Activated naive CD8-positive, alpha-beta T cell treated with anti-CD3 and anti-CD28 coated beads for 36 hours (primary cell): ENCODE results near the gene ZNF326. TPM values are rescaled to one million over a fixed set of nuclear protein-coding genes. Genes with fewer than 3 reads are reported as not detected.

Experiments
- DNase-seq: peaks from one replicate; pipeline ENCODE4 v3.0.0; 2021
- H3K27ac Mint-ChIP-seq: one replicate; pipeline ENCODE4 v1.8.0; 2022; ENCODE audit warnings: mild to moderate bottlenecking, moderate library complexity, mixed read lengths
- H3K27me3 Mint-ChIP-seq: one replicate; pipeline ENCODE4 v1.8.0; 2022; ENCODE audit warnings: mild to moderate bottlenecking, mixed read lengths
- H3K36me3 Mint-ChIP-seq: one replicate; pipeline ENCODE4 v1.8.0; 2021; ENCODE audit warnings: mild to moderate bottlenecking, mixed read lengths
- H3K4me1 Mint-ChIP-seq: one replicate; pipeline ENCODE4 v1.8.0; 2021; ENCODE audit warnings: mixed read lengths
- H3K4me3 Mint-ChIP-seq: one replicate; pipeline ENCODE4 v1.8.0; 2022; ENCODE audit warnings: mild to moderate bottlenecking, moderate library complexity, mixed read lengths
- H3K9me3 Mint-ChIP-seq: one replicate; pipeline ENCODE4 v1.8.0; 2022; ENCODE audit warnings: mixed read lengths
- total RNA-seq, 2 experiments: library from RNA; stranded (reverse); gene quantifications; one replicate each; pipeline ENCODE4 v1.2.3, GENCODE V29; 2021

ZNF326 gene
- total RNA-seq, 2 experiments from 2014 or later, result 26.8 to 28.1 TPM

DNA sequence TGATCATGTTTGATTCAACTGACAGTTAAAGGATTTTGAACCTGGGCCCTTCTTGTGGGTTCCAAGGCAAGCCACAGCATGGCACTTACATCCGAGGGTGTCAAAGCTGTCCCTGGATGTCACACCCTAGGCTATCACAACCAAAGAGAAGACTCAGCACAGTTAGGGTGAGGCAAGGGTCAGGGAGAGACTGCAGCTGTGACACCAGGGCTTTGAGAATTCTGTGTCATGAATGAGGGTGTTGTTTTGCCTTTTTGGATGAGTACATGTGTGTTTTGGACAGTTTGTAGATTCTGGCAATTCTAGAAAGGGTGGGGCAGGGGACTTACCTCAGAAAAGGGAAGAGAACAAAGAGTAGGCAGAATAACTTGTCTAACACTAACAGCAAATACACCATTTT, 37.8 kb upstream of the ZNF326 start:
- Mint-ChIP-seq H3K4me3 (no peak overlapping the region), H3K36me3 (peaks cover 4% of the 10 kb centered on the region), H3K27me3 (peaks cover 4% of the 10 kb centered on the region), H3K4me1 (peaks cover 28% of the 10 kb centered on the region), H3K9me3 (peaks cover 5% of the 10 kb centered on the region), H3K27ac (no peak overlapping the region)
- DNase-seq, result no peak

DNA sequence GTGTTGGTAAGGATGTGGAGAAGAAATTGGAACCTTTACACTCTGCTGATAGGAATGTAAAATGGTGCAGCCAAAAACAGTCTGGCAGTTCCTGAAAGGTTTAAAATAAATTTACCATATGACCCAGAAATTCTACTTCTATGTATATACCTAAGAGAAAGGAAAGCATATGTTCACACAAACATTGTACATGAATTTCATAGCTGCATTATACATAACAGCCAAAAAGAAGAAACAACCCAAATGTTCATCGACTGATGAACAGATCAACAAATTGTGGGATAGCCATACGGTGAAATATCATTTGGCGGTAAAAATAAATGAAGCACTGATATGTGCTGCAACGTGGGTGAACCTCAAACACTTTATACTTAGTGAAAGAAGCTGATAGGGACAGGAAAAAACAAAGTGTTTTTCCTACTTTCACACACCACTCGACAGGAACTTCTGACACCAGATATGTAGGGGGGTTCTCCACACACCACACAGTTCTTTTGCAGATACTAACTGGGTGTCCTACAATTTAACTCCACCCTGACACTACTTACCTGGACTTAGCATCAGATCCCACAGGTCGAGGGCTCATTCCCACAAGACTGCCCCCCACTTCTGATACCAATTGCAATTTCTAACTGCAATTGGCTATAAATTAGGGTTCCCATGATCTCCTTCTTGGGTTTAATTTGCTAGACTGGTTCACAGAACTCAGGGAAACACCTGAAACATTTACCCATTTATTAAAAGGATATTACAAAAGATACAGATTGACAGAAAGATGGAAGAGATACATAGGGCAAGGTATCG, 35.9 kb upstream of the ZNF326 start:
- peaks cover 4% of the 10 kb centered on the region for H3K36me3 Mint-ChIP-seq
- H3K9me3 Mint-ChIP-seq, result peaks cover 5% of the 10 kb centered on the region
- H3K27ac Mint-ChIP-seq, result no peak overlapping the region
- no peak for DNase-seq
- peaks cover 7% of the 10 kb centered on the region for H3K27me3 Mint-ChIP-seq
- H3K4me1 Mint-ChIP-seq, result peaks cover 30% of the 10 kb centered on the region
- H3K4me3 Mint-ChIP-seq, result no peak overlapping the region

DNA sequence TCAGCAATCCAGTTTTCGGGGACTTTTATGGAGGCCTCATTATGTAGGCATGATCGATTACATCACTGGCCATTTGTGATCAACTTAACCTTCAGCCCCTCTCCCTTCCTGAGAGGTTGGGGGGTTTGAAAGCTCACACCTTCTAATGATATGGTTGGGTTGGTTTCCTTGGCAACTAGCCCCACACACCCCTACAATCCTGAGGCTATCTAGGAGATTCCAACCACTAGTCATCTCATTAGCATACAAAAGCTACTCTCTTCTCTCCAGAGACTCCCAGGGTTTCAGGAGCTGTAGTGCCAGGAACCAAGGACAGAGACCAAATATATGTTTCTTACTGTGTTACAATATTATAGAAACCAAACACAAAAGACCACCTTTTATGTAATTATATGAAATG, 35.2 kb upstream of the ZNF326 start:
- H3K27me3 Mint-ChIP-seq, result peaks cover 7% of the 10 kb centered on the region
- H3K4me3 Mint-ChIP-seq, result no peak overlapping the region
- DNase-seq, result no peak
- peaks cover 4% of the 10 kb centered on the region for H3K36me3 Mint-ChIP-seq
- no peak overlapping the region for H3K27ac Mint-ChIP-seq
- peaks cover 30% of the 10 kb centered on the region for H3K4me1 Mint-ChIP-seq
- H3K9me3 Mint-ChIP-seq, result peaks cover 5% of the 10 kb centered on the region

DNA sequence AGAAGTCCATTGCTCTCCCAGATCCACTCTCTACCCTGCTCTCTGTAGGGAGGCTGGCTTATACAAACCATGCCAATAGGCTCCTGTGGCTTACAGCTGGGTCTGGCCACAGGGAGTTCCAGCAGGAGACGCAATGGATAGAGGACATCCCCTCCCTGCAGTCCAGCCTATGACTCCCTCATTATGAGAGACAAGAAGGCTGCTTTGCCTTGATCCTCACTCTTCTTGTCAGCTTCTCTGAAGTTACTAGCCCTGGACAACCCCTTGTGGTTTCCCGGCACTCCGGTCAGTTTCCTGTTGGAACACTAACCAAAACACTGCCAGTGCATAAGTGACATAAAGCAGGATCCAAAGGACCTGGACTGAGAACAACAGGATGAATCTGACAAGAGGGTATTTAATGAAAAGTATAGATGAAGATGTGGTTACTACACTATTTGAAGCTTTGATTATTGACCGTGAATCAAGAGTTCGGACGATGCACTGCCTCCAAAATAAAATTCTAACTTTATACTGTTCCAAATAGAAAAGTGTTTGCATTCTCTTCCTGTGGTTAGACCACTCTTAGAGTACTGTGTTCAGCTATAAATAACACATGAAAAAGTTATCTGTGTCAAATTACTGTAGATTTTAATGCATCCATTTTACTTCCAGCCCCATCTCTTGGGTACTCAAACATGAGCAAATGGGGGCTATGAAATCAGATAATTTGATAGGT, 32.7 kb upstream of the ZNF326 start:
- Mint-ChIP-seq H3K27ac (no peak overlapping the region), H3K27me3 (peaks cover 7% of the 10 kb centered on the region), H3K4me3 (no peak overlapping the region), H3K4me1 (peaks cover 30% of the 10 kb centered on the region), H3K36me3 (peaks cover 4% of the 10 kb centered on the region), H3K9me3 (peaks cover 5% of the 10 kb centered on the region)
- DNase-seq, result no peak

DNA sequence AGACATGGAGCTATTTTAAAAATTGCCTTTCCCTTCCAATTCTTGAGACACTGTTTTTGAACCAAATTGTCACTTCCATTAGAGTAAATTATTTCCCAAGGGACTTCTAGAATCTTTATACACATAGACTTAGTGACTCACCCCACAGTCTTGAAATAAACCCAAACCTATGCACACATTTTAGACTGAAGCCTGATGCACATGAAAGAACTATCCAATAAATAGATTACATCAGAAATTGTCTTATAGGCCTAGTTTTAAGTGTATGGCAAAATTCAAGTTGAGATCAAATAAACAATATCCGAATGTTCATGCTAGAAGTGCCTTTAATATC, 32.2 kb upstream of the ZNF326 start:
- Mint-ChIP-seq H3K27me3 (peaks cover 7% of the 10 kb centered on the region), H3K4me1 (peaks cover 27% of the 10 kb centered on the region), H3K36me3 (peaks cover 4% of the 10 kb centered on the region), H3K9me3 (peaks cover 5% of the 10 kb centered on the region), H3K4me3 (no peak overlapping the region), H3K27ac (no peak overlapping the region)
- DNase-seq, result no peak

DNA sequence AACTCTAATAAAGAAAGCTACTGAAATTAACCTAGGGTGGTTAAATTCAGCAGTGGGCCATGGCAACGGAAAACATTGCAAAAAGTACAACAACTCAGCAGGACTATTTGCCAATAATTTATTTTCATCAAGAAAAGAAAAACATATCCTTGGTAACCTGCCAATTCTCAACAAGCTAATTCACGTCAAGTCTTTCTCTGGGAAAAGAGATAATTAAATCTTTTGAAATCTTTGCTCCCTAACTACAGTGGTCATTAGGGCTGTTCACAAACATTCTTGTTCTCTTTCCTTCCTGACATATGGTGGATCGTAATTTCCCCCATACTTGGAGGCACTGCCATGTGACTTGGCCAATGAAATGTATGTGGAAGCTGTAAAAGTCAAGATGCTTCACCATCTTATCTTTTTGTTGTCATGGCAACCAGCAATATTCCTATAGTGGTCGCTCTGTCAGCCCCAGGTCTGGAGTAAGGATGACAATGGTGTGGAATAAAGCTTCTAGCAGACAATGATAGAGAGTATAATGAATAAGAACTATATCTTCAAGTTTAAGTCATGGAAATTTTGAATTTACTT, 29.6 kb upstream of the ZNF326 start:
- H3K9me3 Mint-ChIP-seq, result no peaks in the 10 kb centered on the region
- peaks cover 3% of the 10 kb centered on the region for H3K27me3 Mint-ChIP-seq
- no peak overlapping the region for H3K4me3 Mint-ChIP-seq
- peaks cover 15% of the 10 kb centered on the region for H3K4me1 Mint-ChIP-seq
- no peak for DNase-seq
- H3K27ac Mint-ChIP-seq, result no peak overlapping the region
- no peaks in the 10 kb centered on the region for H3K36me3 Mint-ChIP-seq

DNA sequence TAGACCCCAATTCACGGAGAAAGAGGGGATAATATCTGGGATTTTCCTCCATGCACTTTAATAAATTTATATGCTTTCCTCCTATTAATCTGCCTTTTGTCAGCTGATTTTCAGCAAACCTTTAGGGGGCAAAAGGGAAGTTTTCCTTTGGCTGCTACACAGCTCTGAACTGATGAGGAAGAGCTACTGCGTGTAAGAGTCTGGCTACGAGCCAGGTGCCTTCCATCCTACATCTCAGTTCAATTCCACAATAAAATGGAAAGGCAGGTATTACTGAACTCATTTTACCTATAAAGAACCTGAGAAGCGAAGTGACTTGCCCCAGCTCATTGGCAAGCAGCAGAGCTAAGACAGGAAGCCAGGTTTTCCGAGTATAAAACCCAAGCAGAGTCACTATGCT, 28.3 kb upstream of the ZNF326 start:
- Mint-ChIP-seq H3K36me3 (no peaks in the 10 kb centered on the region), H3K4me1 (peaks cover 15% of the 10 kb centered on the region), H3K4me3 (no peak overlapping the region), H3K27ac (no peak overlapping the region), H3K27me3 (peaks cover 3% of the 10 kb centered on the region), H3K9me3 (no peaks in the 10 kb centered on the region)
- no peak for DNase-seq

DNA sequence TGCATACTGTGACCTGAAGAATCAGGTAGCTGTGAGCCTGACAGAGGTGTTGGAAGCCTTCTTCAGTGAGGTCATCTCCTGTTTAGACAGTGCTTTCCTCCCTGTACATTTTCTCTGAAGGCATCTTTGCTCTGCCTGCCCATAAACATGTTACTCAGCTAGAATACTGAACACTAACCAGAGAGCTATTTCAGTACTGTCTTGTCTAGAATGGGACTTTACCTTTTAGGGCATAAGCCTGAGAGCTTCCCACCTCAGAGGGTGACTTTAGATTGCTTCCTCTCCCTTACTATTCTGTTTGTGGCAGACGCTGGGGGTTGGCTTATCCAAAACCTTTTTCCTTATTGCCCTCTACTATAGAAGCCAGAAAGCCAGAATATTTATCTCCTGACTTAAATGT, 23.3 kb upstream of the ZNF326 start:
- Mint-ChIP-seq H3K27ac (no peak overlapping the region), H3K9me3 (no peaks in the 10 kb centered on the region), H3K36me3 (no peaks in the 10 kb centered on the region), H3K4me3 (no peak overlapping the region), H3K4me1 (peaks cover 4% of the 10 kb centered on the region), H3K27me3 (no peaks in the 10 kb centered on the region)
- no peak for DNase-seq

DNA sequence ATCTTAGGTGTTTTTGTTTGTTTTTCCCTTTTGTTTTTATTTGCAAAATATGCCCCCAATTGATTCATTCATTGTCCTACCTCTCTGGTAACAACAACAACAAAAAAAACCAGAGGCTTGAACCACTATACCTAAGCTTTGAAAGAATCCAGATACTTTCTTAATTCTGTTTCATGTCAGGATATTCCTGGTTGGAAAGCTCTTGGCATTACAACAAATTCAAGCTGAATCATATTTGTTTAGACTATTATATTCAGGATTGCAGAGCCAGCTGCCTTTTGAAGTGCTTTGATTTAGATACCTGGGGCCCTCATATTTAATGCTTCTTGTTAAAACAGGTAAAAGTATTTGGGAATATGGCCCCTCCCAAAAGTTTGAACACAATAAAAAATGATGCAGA, 22.9 kb upstream of the ZNF326 start:
- no peaks in the 10 kb centered on the region for H3K9me3 Mint-ChIP-seq
- H3K4me1 Mint-ChIP-seq, result peaks cover under 1% of the 10 kb centered on the region
- H3K27me3 Mint-ChIP-seq, result no peaks in the 10 kb centered on the region
- H3K4me3 Mint-ChIP-seq, result no peak overlapping the region
- no peaks in the 10 kb centered on the region for H3K36me3 Mint-ChIP-seq
- DNase-seq, result no peak
- no peak overlapping the region for H3K27ac Mint-ChIP-seq

DNA sequence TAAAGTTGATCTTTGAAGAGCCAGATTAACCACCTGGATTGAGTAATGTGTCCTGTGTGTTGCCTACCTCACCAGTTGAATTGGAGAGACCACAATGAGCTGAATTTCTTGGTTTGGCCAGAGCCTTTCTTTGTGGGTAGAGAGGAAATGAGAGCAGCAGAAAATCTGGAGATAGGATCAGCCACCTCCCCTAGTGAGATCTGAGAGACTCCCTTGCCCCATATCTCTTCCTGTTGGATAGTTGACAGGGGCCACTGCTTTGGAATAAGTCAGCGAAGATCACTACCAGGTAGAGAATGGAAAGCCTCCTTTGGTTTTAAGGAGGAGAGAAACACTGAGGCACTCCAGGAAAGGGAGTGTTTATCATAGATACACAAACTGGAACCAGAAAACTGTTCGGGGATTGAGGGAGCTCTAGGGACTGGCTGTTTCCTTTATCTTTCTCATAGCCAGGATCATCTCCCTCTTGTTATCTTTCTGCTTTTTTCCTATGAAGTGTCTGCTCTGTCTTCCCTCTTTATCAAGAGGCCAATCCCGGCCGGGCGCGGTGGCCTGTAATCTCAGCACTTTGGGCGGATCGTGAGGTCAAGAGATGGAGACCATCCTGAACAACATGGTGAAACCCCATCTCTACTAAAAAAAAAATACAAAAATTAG, 21.3 kb upstream of the ZNF326 start:
- Mint-ChIP-seq H3K9me3 (no peaks in the 10 kb centered on the region), H3K4me3 (no peak overlapping the region), H3K27ac (no peak overlapping the region), H3K36me3 (no peaks in the 10 kb centered on the region), H3K4me1 (no peaks in the 10 kb centered on the region), H3K27me3 (no peaks in the 10 kb centered on the region)
- no peak for DNase-seq

DNA sequence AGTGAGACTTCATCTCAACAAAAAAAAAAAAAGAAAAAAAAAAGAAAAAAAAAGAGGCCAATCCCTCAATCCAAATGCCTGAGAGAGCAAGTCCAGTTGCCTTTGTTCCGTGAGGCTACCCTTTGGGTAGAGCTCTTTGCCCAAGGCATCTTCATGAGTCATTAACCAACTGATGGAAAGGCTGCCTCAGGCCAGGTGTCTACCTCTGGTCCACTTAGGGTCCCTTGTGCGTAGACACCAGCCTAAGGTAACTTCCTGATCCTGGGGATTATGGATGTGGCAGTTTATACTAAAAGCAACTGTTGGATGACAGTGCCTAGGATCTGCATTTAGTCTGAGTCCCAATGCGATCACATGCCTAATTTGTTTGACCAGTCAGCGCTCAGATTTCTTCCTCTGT, 20.7 kb upstream of the ZNF326 start:
- no peak for DNase-seq
- Mint-ChIP-seq H3K36me3 (no peaks in the 10 kb centered on the region), H3K27me3 (no peaks in the 10 kb centered on the region), H3K27ac (no peak overlapping the region), H3K4me1 (no peaks in the 10 kb centered on the region), H3K4me3 (no peak overlapping the region), H3K9me3 (no peaks in the 10 kb centered on the region)

DNA sequence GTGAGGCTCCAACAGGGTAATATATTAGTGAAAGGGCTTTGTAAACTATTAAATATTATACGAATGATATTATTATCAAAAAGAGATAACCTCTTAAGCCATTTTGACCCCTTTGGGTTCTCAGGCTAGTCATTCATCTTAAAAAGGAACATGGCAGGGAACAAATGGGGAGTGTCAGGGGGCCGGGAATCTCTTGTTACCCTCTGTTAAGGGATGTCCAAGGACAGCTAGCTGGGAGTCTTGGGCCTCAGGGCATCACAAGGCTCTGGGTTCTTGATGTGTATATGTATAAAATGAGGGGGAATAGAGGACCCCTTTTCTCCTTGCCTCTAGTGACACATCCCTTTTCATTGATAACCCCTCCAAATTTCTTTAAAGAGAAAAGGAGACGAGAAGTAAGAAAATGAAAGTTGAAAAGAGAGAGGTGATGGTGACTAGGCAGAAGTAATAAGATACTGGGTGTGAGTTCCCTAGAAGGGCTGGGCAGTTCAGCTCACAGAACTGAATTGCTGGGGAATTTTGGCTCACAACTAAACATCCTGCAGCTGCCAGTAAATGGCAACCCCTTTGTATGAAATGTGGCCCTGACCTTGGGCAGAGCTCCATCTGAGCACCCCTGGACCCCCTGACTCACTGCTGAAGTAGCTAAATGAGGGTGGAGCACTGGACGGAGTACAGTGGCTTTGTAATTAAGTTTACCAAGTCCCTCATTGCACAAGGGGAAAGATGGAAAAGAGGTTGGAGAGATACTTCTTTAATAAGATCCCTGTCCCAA, 20.0 kb upstream of the ZNF326 start:
- no peak overlapping the region for H3K4me3 Mint-ChIP-seq
- H3K27me3 Mint-ChIP-seq, result no peaks in the 10 kb centered on the region
- no peaks in the 10 kb centered on the region for H3K36me3 Mint-ChIP-seq
- no peaks in the 10 kb centered on the region for H3K4me1 Mint-ChIP-seq
- H3K27ac Mint-ChIP-seq, result no peak overlapping the region
- no peak for DNase-seq
- H3K9me3 Mint-ChIP-seq, result no peaks in the 10 kb centered on the region

DNA sequence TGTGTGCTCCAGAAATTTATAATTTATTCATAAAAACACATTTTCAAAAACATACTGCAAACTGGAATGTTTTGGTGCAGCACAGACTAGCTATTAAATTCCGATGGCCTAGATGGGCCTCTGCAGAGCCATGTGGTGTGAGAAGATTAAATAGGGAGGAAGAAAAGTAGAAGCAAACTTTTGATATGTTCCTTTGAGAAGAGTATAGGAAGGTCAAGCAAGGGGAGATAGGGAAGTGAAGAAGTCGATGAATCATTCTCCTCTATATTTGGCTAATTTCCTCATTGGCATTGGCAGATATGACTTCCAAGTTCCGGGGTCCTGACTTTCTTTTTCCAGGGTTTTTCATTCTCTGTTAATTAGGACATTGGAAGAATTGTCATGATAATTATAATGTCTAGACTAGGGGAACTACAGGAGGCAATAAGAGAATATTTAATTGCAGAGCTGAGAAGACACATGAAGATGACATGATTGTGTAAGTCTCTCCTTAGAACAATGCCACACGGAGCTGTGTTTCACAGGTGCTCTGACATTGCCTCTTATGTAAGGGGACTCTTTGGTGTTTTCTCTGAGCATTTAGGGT, 19.3 kb upstream of the ZNF326 start:
- no peak for DNase-seq
- H3K27ac Mint-ChIP-seq, result no peak overlapping the region
- no peaks in the 10 kb centered on the region for H3K36me3 Mint-ChIP-seq
- H3K4me1 Mint-ChIP-seq, result no peaks in the 10 kb centered on the region
- no peak overlapping the region for H3K4me3 Mint-ChIP-seq
- no peaks in the 10 kb centered on the region for H3K27me3 Mint-ChIP-seq
- H3K9me3 Mint-ChIP-seq, result no peaks in the 10 kb centered on the region

DNA sequence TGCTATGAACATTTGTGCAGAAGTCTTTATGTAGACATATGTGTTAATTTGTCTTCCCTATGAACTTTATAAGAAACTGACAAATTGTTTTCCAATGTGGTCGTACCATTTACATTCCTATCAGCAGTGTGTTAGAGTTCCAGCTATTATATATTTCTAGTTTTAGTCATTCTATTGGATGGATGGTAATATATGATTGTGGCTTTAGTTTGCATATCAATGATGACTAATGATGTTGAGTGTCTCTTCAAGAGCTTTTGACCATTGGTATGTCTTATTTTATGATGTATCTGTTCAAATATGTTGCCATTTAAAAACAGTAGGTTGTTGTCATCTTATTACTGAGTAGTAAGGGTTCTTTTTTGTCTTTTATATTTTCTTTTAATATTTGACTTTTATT, 16.2 kb upstream of the ZNF326 start:
- Mint-ChIP-seq H3K9me3 (no peaks in the 10 kb centered on the region), H3K27me3 (no peaks in the 10 kb centered on the region), H3K4me1 (no peaks in the 10 kb centered on the region), H3K36me3 (no peaks in the 10 kb centered on the region), H3K4me3 (no peak overlapping the region), H3K27ac (no peak overlapping the region)
- DNase-seq, result no peak
